Mesothelial cell of epicardium (in vitro differentiated cells): ENCODE measurements around the gene SHB. TPM values are rescaled to one million over a fixed set of nuclear protein-coding genes. Genes with fewer than 3 reads are reported as not detected.

Experiments
- DNase-seq, 2 experiments: peaks; one replicate each; pipeline ENCODE4 v3.0.0; 2021; ENCODE audit warnings: low spot score in 2 of 2; ENCODE audit not compliant: unreplicated experiment in 2 of 2
- H3K27ac Mint-ChIP-seq: 2 replicates; pipeline ENCODE4 v1.8.0; 2021; ENCODE audit warnings: mixed read lengths
- H3K27me3 Mint-ChIP-seq: 2 replicates; pipeline ENCODE4 v1.8.0; 2021; ENCODE audit warnings: low read depth, mixed read lengths
- H3K36me3 Mint-ChIP-seq: 2 replicates; pipeline ENCODE4 v1.8.0; 2021; ENCODE audit warnings: mixed read lengths
- H3K4me1 Mint-ChIP-seq: 2 replicates; pipeline ENCODE4 v1.8.0; 2021; ENCODE audit warnings: mixed read lengths
- H3K4me3 Mint-ChIP-seq: 2 replicates; pipeline ENCODE4 v1.8.0; 2021; ENCODE audit warnings: mild to moderate bottlenecking, moderate library complexity, mixed read lengths
- H3K9me3 Mint-ChIP-seq: 2 replicates; pipeline ENCODE4 v1.8.0; 2021; ENCODE audit warnings: mixed read lengths
- CTCF ChIP-seq: fragments of 200-600 bp; sonication (generic); IDR thresholded peaks from one replicate; pipeline ENCODE4 v1.5.0; 2021; ENCODE audit warnings: antibody characterized with exemption; ENCODE audit not compliant: unreplicated experiment
- total RNA-seq: library from RNA; stranded (reverse); gene quantifications from 3 replicates; pipeline ENCODE4 v1.2.1, GENCODE V29; 2021

SHB gene
- total RNA-seq, 1 donor from 2014 or later = 35.5 TPM

DNA sequence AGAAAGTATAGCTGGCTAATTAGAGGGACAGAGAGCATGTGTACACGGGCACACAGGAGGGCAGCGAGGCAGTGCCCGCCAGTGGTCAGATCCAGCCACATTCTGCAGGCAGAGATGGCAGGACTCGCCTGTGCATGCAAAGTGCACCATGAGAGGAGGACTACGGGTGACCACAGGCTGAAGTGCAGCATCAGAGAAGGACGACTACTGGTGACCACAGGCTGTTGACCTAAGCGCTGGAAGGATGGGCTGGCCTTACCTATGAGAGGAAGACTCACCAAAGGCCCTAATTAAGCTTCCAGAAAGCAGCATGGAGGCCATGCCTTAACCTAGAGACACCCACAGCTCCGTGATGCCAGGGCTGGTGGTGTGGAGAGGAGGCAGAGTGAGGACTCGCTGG, 110.9 kb downstream of the SHB start:
- TF ChIP-seq CTCF = no peak
- Mint-ChIP-seq H3K36me3 (peaks cover 20% of the 10 kb centered on the region), H3K27ac (no peak overlapping the region)

GRCh38 chr9:37957664-37957953, 111.4 kb downstream of the SHB start:
- Mint-ChIP-seq H3K4me1 (peaks cover 10% of the 10 kb centered on the region), H3K9me3 (no peaks in the 10 kb centered on the region), H3K27me3 (no peaks in the 10 kb centered on the region), H3K4me3 (no peak overlapping the region), H3K27ac (no peak overlapping the region), H3K36me3 (peaks cover 26% of the 10 kb centered on the region)
- TF ChIP-seq CTCF = no peak
- DNase-seq = no peak

More for the DNA sequence above, 110.9 kb downstream of the SHB start:
- Mint-ChIP-seq H3K9me3 (no peaks in the 10 kb centered on the region), H3K4me3 (no peak overlapping the region), H3K4me1 (peaks cover 11% of the 10 kb centered on the region), H3K27me3 (no peaks in the 10 kb centered on the region)
- no peak for DNase-seq

GRCh38 chr9:37956904-37957663, 111.9 kb downstream of the SHB start:
- no peaks in the 10 kb centered on the region for H3K27me3 Mint-ChIP-seq
- no peak overlapping the region for H3K4me3 Mint-ChIP-seq
- H3K4me1 Mint-ChIP-seq = peaks cover 10% of the 10 kb centered on the region
- peaks cover 31% of the 10 kb centered on the region for H3K36me3 Mint-ChIP-seq
- DNase-seq = no peak
- TF ChIP-seq CTCF = no peak
- H3K9me3 Mint-ChIP-seq = no peaks in the 10 kb centered on the region
- H3K27ac Mint-ChIP-seq = peak overlapping the region; percentile 28

DNA sequence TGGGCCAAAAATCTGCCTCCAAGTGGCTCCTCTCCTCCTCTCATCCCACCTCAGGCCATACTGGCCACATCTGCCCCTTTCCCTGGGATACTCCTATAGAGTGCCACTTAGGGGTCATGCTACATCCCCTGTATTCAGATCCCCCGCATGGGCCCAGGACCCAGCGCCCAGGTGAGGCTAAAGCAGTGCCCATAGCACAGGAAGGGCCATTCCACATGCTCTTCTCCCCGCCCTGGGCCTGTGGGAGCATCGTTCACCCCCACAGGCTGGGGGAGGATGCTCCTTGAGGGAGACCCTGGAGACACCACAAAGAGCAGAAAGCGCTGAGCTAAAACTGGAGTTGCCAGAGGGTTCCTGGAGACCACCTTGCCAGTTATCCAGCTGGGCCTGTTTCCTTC, 112.6 kb downstream of the SHB start:
- H3K4me1 Mint-ChIP-seq = peaks cover 10% of the 10 kb centered on the region
- peaks cover 36% of the 10 kb centered on the region for H3K36me3 Mint-ChIP-seq
- H3K9me3 Mint-ChIP-seq = no peaks in the 10 kb centered on the region
- no peak for DNase-seq
- no peak overlapping the region for H3K4me3 Mint-ChIP-seq
- no peak overlapping the region for H3K27ac Mint-ChIP-seq
- no peak for TF ChIP-seq CTCF
- no peaks in the 10 kb centered on the region for H3K27me3 Mint-ChIP-seq

- no peaks in the 10 kb centered on the region for H3K9me3 Mint-ChIP-seq
- H3K4me1 Mint-ChIP-seq = peaks cover 10% of the 10 kb centered on the region
- DNase-seq = no peak
- H3K27me3 Mint-ChIP-seq = no peaks in the 10 kb centered on the region
- no peak for TF ChIP-seq CTCF
- peak overlapping the region; percentile 26 for H3K27ac Mint-ChIP-seq
- no peak overlapping the region for H3K4me3 Mint-ChIP-seq
- peaks cover 36% of the 10 kb centered on the region for H3K36me3 Mint-ChIP-seq
Measured at GRCh38 chr9:37955781-37956422, 113.1 kb downstream of the SHB start.
